Measurements from ENCODE around the gene PPP3R1. TPM values are rescaled to one million over a fixed set of nuclear protein-coding genes. Genes with fewer than 3 reads are reported as not detected.

PPP3R1 gene
- total and polyA plus RNA-seq, 10 of the 15 experiments (the other 5 are each of a cell fraction or from before 2014, with no cell fraction given): 1.5 to 61.0 (median 15.8) TPM

DNA sequence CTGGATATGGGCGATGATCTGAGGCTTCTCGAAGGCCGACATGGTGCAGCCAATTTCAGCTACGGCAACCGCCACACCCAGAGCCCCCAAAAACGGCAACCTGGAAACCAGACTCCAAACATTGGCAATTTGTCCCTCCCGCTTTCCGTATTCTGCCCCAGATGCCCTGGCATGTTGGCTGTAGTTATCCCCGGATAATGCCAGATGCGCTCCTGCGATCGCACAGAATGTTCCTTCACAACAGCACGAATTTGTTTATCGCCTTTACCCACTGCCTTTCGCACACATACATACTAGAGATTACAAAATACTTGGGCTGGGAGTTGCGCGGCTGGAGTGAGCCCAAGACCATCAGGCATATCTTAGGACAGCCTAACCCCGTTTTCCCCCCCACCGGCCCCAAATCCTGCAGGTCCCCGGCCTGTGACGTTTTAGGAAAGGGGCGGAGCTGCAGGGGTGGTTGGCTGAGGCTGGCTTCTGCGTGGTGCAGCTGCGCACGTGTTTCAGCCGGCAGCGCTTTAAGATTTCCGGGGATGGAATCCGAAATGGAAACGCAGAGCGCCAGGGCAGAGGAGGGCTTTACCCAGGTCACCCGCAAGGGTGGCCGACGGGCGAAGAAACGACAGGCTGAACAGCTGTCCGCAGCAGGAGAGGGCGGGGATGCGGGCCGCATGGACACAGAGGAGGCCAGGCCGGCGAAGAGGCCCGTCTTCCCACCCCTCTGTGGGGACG is 94.8 kb downstream of the PPP3R1 start, which contains the start of gene PNO1 (continued):
- TF ChIP-seq ASH2L (IDR thresholded peaks at IDR 0.05; ENCODE audit: borderline replicate concordance, low read depth) (no peak), POU2F2 (IDR thresholded peaks at IDR 0.05; ENCODE audit: borderline replicate concordance, low read depth, low read length) (no peak; the same call in 2 of the 3 replicates), JUND (IDR thresholded peaks at IDR 0.05; ENCODE audit: low read depth, low read length) (no peak), RELA (IDR thresholded peaks at IDR 0.05; ENCODE audit: borderline replicate concordance, partially characterized antibody) (peak; percentile 49), KDM1A (IDR thresholded peaks at IDR 0.05; ENCODE audit: borderline replicate concordance) (no peak), SMARCA5 (IDR thresholded peaks at IDR 0.05) (no peak), IKZF1 (conservative IDR thresholded peaks at IDR 0.05) (peak; percentile 91), FOS (IDR thresholded peaks at IDR 0.05; ENCODE audit: borderline replicate concordance, extremely low read depth, insufficient read length) (no peak), CREM (IDR thresholded peaks at IDR 0.05; ENCODE audit: low read depth) (peak; percentile 84), RUNX3 (IDR thresholded peaks at IDR 0.05; ENCODE audit: low read length) (peak; percentile 53), SUZ12 (IDR thresholded peaks at IDR 0.05; ENCODE audit: unreplicated experiment) (no peak), NR2C2 (IDR thresholded peaks at IDR 0.05; ENCODE audit: borderline replicate concordance, control insufficient read depth, insufficient read length, low read depth) (no peak), EZH2 (IDR thresholded peaks at IDR 0.05; ENCODE audit: borderline replicate concordance, control insufficient read depth, low read depth, low read length) (no peak)
- TF ChIP-seq, protein P1, sequence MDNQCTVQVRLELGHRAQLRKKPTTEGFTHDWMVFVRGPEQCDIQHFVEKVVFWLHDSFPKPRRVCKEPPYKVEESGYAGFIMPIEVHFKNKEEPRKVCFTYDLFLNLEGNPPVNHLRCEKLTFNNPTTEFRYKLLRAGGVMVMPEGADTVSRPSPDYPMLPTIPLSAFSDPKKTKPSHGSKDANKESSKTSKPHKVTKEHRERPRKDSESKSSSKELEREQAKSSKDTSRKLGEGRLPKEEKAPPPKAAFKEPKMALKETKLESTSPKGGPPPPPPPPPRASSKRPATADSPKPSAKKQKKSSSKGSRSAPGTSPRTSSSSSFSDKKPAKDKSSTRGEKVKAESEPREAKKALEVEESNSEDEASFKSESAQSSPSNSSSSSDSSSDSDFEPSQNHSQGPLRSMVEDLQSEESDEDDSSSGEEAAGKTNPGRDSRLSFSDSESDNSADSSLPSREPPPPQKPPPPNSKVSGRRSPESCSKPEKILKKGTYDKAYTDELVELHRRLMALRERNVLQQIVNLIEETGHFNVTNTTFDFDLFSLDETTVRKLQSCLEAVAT (IDR thresholded peaks at IDR 0.05): peak; percentile 63; the same call in 1 of the 2 replicates
- TF ChIP-seq, protein P2, sequence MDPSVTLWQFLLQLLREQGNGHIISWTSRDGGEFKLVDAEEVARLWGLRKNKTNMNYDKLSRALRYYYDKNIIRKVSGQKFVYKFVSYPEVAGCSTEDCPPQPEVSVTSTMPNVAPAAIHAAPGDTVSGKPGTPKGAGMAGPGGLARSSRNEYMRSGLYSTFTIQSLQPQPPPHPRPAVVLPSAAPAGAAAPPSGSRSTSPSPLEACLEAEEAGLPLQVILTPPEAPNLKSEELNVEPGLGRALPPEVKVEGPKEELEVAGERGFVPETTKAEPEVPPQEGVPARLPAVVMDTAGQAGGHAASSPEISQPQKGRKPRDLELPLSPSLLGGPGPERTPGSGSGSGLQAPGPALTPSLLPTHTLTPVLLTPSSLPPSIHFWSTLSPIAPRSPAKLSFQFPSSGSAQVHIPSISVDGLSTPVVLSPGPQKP (IDR thresholded peaks at IDR 0.05; ENCODE audit: low read depth, low read length): no peak; the same call in 1 of the 2 replicates
- TF ChIP-seq, protein P3, sequence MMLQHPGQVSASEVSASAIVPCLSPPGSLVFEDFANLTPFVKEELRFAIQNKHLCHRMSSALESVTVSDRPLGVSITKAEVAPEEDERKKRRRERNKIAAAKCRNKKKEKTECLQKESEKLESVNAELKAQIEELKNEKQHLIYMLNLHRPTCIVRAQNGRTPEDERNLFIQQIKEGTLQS (IDR thresholded peaks at IDR 0.05; ENCODE audit: borderline replicate concordance, extremely low read depth, low read depth, low read length): no peak
- TF ChIP-seq, protein P4, sequence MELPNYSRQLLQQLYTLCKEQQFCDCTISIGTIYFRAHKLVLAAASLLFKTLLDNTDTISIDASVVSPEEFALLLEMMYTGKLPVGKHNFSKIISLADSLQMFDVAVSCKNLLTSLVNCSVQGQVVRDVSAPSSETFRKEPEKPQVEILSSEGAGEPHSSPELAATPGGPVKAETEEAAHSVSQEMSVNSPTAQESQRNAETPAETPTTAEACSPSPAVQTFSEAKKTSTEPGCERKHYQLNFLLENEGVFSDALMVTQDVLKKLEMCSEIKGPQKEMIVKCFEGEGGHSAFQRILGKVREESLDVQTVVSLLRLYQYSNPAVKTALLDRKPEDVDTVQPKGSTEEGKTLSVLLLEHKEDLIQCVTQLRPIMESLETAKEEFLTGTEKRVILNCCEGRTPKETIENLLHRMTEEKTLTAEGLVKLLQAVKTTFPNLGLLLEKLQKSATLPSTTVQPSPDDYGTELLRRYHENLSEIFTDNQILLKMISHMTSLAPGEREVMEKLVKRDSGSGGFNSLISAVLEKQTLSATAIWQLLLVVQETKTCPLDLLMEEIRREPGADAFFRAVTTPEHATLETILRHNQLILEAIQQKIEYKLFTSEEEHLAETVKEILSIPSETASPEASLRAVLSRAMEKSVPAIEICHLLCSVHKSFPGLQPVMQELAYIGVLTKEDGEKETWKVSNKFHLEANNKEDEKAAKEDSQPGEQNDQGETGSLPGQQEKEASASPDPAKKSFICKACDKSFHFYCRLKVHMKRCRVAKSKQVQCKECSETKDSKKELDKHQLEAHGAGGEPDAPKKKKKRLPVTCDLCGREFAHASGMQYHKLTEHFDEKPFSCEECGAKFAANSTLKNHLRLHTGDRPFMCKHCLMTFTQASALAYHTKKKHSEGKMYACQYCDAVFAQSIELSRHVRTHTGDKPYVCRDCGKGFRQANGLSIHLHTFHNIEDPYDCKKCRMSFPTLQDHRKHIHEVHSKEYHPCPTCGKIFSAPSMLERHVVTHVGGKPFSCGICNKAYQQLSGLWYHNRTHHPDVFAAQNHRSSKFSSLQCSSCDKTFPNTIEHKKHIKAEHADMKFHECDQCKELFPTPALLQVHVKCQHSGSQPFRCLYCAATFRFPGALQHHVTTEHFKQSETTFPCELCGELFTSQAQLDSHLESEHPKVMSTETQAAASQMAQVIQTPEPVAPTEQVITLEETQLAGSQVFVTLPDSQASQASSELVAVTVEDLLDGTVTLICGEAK (IDR thresholded peaks at IDR 0.05; ENCODE audit: borderline replicate concordance): peak; percentile 65; the same call in 1 of the 2 replicates
- TF ChIP-seq, protein P5, sequence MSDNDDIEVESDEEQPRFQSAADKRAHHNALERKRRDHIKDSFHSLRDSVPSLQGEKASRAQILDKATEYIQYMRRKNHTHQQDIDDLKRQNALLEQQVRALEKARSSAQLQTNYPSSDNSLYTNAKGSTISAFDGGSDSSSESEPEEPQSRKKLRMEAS (IDR thresholded peaks at IDR 0.05; ENCODE audit: low read depth, low read length): peak; percentile 99
- TF ChIP-seq, protein P6, sequence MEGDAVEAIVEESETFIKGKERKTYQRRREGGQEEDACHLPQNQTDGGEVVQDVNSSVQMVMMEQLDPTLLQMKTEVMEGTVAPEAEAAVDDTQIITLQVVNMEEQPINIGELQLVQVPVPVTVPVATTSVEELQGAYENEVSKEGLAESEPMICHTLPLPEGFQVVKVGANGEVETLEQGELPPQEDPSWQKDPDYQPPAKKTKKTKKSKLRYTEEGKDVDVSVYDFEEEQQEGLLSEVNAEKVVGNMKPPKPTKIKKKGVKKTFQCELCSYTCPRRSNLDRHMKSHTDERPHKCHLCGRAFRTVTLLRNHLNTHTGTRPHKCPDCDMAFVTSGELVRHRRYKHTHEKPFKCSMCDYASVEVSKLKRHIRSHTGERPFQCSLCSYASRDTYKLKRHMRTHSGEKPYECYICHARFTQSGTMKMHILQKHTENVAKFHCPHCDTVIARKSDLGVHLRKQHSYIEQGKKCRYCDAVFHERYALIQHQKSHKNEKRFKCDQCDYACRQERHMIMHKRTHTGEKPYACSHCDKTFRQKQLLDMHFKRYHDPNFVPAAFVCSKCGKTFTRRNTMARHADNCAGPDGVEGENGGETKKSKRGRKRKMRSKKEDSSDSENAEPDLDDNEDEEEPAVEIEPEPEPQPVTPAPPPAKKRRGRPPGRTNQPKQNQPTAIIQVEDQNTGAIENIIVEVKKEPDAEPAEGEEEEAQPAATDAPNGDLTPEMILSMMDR (IDR thresholded peaks at IDR 0.05 in 2 of 3, conservative IDR thresholded peaks at IDR 0.05 in 1 of 3; ENCODE audit: control insufficient read depth in 2 of 3, extremely low read depth in 1 of 3, insufficient read depth in 1 of 3, low read depth in 3 of 3, low read length in 3 of 3): no peak

Data from GM12878 (cell line).